Glomerular endothelial cell (primary cell): ENCODE measurements around the gene JCHAIN. TPM values are rescaled to one million over a fixed set of nuclear protein-coding genes. Genes with fewer than 3 reads are reported as not detected.
A peak's percentile ranks its signal among the peaks of the same experiment; 100 is the strongest.
"Not testable (repeated sequence)": the region's sequence is repeated elsewhere in the genome, so short reads cannot be mapped to it uniquely, and the experiment has no call there.

Source experiments
- DNase-seq: peaks from one replicate; pipeline ENCODE4 v3.0.0-alpha.2; 2011; ENCODE audit warnings: low read depth, low spot score; ENCODE audit errors: extremely low read depth
- total RNA-seq: library from RNA; depleted of rRNA; stranded (reverse); fragments of >200 nt; gene quantifications from 2 replicates; pipeline ENCODE4 v1.2.3, GENCODE V29; 2015

The JCHAIN gene
- total RNA-seq, 1 donor from 2014 or later = not detected

DNA sequence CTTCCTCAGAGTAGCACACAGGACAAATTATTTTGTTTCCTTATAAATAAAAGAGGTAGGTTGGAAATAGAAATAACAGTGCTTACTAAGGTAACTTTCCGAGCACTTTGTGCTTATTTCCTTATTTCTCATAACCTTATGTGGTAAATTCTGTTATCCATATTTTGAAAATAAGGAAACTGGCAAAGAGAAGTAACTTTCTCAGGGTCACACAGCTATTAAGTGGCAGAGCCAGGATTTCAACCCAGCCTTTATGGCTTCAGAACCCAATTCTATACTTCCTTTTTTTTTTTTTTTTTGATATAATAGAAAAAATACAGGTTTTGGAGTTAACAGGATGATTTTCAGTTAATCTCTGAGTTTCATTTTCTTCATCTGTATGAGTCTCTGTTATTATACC is 25.4 kb upstream of the JCHAIN start:
- no peak for DNase-seq

DNA sequence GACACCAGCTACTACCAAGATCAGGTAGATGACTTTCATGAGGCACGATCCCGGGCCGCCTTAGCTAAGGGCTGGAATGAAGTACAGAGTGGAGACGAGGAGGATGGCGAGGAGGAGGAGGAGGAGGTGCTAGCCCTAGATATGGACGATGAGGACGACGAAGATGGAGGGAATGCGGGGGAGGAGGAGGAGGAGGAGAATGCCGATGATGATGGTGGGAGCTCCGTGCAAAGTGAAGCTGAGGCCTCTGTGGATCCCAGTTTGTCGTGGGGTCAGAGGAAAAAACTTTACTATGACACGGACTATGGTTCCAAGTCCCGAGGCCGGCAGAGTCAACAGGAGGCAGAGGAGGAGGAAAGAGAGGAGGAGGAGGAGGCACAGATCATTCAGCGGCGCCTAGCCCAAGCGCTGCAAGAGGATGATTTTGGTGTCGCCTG is 22.5 kb upstream of the JCHAIN start:
- no peak for DNase-seq

DNA sequence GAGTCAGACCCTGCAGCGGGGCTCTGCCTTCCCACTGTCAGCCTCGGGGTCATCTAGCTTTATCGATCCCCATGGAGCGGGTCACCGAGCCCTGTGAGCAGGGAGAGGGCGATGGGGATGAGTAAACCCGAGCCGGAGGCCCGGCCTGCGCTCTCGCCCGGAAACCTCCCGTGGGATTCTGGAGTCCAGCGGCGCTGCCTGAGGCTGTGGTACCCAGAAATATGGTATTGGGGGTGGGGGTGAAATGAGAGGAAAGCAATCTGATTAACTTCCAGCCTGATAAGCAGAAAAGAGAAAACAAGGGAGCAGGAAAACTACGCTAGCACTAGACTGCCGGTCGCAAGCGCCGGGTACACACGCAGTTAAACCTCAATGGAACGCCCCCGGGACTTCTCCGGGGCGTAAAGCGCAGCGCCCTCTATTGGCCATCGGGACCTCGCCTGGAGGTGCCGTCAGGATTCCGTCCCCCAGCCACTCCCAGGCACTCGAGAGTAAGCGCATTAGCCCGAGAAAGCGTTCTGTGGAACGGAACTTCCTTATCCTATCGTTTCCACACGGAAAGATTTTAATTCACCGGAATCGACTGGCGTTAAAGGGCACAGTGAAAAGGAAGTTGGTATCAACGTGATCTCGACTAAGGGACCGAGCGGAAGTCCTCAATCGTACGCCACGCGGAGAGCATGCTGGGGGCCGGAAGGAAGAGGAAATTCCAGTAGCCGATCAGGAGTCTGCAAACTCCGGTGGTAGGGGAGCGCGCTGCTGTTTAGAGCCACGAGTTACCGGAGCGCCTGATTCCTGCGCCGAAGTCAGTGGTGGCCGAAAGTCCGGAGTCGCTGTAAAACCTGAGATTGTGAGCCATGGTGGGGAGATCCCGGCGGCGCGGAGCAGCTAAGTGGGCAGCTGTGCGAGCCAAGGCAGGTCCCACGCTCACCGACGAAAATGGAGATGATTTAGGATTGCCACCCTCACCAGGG is 21.8 kb upstream of the JCHAIN start, which contains the start of gene UTP3:
TSS of gene UTP3 (plus strand) at position 712 of the 974 bp plus-strand sequence. CDS start at position 858, 146 bp downstream.
- DNase-seq = peak; percentile 99

DNA sequence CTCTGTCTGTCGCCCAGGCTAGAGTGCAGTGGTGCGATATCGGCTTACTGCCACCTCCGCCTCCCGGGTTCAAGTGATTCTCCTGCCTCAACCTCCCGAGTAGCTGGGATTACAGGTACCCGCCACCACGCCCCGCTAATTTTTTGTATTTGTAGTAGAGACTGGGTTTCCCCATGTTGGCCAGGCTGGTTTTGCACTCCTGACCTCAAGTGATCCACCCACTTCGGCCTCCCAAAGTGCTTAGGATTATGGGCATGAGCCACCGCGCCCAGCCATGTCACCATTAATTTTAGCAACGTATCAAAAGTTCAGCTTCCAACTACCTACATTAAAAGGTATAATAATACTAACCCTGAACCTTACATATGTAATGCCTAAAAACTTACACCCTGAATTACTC is 21.1 kb upstream of the JCHAIN start:
- DNase-seq = no peak

DNA sequence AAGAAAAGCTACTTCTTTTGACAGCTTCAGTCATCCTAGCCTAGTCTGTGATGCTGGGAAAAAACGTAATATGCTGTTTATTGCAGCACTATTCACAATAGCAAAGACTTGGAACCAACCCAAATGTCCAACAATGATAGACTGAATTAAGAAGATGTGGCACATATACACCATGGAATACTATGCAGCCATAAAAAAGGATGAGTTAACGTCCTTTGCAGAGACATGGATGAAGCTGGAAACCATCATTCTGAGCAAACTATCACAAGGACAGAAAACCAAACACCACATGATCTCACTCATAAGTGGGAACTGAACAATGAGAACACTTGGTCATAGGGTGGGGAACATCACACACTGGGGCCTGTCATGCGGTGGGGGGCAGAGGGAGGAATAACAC is 15.8 kb upstream of the JCHAIN start:
- DNase-seq = not testable (repeated sequence)

DNA sequence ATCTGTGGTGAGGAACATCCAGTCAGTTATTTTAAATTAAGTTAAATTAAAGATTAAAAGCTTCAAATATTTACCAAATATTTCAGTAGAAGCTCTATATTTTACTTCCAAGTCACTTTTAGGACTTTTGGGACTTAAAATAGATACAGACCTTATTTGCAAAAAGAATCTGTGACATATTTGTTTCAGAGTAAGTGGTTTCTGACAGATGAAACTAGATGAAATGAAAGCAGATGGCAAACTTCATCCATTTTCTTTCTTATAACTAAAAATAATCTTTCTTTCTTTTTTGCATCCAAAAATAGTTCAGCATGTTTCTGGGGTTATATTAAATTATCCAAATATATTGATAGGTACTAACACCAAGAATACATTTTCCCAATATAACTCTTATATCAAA is 15.4 kb upstream of the JCHAIN start:
- DNase-seq = no peak

DNA sequence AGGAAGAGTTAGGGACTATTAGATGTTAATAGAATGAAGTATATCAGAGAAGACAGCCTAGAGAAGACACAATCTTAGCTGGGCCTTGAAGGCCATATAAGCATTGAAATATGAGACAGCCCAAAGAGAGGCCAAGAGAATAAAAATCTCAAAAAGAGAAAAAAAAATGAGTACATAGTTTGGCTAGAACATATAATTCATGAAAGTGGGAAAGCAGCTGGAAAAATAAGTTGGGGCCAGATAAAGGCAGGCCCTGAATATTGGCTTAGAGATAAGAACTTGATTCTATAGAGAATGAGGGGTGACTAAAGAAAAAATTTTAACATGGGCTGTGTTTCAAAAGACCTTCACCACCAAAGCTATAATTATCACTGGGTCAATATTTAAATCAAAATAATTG is 14.6 kb upstream of the JCHAIN start:
- DNase-seq = no peak

DNA sequence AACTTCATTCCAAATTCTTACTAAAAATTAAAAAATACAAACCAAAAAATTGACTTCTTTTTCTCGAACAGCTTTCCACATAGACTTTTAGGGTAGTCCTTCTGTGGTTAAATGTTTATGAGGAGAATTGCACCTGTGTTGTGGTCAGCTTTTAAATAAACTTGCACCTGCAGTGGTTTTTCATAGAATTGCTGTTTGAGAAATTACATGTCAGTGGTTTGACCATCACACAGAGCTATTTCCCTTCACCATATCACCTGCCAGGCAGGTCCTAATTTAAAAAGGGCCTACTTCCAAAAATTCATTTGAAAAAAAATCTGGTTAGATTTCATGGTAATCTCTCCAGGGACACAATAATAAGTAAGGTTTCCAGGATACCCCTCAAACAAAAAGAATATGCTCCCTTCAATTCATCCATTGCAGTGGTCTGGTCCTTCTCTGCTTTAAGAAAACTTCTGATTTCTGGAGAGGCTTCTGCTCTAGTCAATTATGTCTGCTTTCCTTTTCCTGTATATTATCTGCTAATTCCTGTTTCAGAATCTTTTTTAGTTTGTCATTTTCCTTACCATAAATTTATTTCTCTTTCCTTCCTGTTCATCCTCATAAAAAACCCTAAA is 12.2 kb upstream of the JCHAIN start:
- no peak for DNase-seq

DNA sequence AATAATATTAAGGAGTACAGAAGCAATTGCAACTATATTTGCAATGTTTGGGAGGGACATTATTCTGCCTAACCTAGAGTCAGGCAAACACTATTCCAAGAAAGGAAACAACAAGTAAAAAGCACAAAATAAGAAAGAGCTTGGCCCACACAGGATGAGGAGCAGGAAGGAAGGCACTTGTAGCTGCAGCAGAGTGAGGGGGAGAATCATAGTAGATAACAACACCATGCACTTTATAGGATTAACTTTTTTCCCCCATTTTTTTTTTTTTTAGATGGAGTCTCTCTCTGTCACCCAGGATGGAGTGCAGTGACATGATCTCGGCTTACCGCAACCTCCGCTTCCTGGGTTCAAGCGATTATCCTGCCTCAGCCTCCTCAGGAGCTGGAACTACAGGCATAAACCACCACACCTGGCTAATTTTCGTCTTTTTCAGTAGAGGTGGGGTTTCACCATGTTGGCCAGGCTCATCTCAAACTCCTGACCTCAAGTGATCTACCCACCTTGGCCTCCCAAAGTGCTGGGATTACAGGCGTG is 10.3 kb upstream of the JCHAIN start:
- DNase-seq = no peak

DNA sequence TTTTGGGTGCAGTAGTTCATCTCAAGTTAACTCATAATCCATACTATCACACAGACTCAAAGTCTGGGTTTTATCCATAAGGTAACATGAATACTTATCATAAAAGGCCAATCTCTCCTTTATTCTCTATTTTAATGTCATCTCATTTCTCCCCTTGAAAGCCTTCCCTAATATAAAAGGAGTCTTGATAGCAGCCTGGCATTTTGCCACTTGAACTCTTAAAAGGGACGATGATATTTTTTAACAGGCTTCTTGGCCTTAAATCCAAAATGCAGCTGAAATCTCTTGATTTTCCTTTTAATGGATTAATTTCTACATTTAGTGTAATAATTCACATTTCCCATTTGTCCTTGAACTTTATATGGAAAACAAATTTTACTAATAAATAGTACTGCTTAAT is 8.4 kb upstream of the JCHAIN start:
- DNase-seq = no peak

DNA sequence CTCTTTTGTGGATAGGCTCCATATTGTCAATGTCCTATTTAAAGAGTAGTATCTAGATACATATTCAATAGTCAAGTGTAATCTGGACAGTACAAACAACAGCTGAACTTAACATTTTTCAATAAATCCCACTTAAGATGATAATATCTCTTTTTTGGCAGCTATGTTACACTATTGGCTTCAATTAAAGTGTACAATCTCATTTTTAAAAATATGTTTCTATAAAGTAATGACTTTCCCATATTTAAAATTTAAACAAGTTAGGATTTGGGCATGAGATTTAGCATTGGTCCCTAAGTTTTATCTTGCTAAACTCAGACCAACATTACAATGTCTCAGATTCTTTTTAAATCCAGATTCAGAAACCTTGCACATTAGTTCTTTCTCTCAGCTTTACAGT is 7.9 kb upstream of the JCHAIN start:
- DNase-seq = no peak

DNA sequence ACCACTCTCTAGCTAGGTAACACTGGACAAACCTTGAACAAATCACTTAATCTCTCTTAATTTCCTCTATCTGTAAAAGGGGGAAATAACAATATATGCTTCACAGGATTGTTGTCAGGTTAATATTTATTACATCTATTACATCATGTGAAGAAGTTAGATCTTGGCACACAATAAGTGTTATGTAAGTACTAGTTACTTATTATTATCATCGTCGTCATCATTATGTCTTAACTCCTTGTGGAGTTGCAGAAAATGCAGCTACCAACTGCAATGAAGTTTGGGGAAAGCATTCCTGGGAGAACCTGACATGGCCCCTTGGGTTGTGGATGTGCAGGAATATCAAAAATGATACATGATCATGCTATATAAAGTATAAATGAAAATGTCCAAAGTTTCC is 4.8 kb upstream of the JCHAIN start:
- DNase-seq = no peak

DNA sequence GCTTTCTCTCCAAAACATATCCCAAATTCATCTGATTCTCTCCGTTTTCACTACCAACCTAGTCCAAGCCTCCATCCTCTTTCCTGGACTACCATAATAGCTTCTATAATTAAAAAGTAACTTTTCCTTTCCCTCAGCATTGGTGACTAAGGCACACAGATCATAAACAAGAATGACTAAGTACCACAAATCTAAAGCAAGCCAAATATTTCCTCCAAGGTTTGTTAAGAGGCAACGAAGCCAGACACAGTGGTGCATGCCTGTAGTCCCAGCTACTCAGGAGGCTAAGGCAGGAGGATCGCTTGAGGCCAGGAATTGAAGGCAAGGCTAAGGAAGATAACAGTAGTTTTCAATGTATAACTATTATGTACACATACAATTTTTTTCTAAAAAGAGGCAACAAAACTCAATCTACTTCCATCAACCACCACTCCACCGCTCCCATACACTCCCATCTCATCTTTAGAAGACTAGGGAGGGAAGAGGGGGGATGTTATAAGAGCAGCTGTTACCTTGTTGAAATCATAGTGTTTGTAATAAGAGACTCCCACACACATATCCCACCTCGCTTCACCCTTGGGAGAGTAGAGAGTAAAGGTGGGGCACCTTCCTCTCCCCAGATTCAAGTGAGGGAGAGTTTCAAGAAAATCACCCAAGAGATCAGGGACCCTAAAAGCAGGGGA is 4.2 kb upstream of the JCHAIN start:
- no peak for DNase-seq

DNA sequence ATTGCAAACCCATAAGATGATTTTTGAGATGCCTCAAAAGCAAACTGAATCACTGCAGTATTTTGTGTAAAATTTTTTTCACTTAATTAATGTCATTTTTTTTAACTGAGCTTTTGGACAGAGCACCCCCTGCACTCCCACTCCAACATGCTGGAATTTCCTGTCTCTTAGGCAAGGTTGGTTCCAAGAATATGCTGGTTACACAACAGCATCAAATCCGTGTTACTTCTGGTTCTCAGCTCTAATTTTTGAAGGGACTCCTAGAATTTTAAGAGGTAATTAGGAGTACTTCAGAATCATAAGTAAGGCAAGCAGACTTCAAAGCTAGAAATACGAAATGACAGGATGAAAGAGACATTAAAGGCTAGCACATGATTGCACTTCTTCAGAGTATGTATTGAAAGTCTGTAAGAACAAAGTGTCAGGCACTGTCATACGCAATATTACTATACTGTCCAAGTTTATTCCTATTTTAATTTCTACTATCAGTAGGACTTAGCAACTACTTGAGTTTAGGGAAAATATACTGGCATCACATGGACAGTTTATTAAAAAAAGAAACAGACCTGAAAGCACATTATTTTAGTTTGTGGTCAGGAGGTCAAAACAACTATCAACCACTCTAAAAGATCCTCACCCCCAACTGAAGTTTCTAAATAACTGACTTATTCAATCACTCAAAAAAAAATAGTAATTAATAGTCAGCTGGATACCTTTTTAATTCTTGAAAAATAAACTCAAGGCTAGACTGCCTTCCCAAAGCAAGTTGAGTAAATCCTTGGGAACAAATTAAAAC is 1.6 kb upstream of the JCHAIN start:
- no peak for DNase-seq

DNA sequence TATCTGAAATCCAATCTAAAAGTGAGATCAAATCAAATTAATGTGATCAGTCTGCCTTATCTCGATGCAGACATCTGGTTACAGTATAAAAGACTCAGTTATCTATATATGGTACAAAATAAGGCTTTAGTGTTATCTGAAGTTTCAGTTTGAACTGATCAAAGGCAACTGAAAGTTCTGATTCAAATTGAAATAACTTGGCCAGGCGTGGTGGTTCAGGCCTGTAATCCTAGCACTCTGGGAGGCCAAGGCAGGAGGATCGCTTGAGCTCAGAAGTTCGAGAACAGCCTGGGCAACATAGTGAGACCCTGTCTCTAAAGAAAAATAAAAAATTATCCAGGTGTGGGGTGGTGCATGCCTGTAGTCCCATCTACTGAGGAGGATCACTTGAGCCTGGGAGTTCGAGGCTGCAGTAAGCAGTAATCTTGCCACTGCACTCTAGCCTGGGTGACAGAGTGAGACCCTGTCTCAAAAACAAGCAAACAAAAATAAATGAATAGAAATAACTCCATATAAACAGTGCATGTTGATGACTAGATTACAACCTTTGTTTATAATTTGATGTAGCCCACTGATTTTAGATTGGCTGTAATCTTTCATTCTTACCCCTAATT is 4.9 kb downstream of the JCHAIN start:
- not testable (repeated sequence) for DNase-seq

DNA sequence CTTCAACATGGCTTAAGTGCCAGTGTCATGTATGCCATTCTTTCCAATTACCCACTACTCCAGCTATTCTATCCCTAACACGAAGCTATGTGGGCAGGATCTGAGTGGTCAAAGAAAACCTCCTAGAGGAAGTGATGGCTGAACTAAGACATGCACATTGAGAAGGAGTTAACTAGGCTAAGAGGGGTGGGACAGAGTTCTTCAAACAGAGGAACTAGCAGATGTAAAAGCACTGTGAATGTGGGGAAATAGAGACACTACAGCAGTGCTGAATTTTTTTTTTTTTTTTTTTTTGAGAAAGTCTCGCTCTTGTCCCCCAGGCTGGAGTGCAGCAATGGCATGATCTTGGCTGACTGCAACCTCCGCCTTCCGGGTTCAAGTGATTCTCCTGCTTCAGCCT is 6.2 kb downstream of the JCHAIN start:
- DNase-seq = no peak

DNA sequence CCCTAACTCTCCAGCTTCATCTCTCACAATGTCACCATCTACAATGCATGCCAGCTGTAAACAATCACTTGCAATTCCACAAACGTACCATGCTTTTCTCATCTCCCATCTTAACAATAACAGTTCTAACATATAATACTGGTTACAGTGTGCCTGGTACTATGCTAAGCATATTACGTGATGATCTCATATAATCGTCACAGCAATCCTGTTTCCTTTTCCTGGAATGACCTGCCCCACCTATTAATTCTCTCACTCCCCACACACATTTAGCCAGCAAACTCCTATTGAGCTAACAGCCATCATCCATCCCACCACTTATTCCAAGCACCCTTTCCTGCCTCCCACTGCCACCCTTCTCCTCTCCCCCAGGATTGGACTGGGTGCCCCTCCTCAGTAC is 7.9 kb downstream of the JCHAIN start:
- DNase-seq = no peak

DNA sequence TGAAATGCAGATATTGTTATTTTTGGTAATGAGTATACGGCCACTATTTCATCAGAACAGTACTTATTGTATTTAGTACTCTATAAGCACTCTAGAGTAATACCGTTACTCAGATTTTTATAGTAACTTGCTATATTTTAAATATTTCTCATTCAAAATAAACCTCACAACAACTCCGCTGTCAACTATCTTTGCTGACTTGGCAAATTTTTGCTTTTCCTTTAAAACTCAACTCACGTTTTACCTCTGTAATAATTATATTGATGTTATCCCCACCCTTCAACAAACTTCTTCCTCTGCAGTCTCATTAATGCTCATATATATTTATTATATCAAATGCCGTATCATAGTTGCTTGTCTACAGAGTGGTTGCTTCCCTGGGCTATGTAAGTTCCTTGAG is 9.0 kb downstream of the JCHAIN start:
- no peak for DNase-seq

DNA sequence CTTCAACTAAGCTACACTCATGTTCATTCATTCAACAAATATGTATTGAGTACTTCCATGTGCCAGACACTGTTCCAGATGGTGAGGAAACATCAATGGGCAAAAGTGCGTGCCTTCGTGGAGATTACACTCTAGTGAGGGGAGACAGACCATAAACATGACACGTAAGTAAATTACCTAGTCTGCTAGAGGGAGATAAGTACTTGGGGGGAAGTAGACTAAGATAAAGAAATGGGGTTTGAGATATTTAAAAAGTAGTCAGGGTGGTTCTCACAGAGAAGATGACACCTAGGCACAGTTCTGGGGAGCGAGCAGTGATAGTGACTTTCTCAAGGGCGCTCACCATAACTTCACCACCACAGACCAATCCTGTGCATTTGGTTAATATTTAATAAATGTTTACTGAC is 11.7 kb downstream of the JCHAIN start:
- no peak for DNase-seq
